Superior temporal gyrus (tissue), 1 donor: ENCODE data around the gene ANO3.

ENCODE experiments used
- DNase-seq: peaks from one replicate; pipeline ENCODE4 v3.0.0-alpha.2; 2016; ENCODE audit errors: extremely low spot score

Gene ANO3

DNA sequence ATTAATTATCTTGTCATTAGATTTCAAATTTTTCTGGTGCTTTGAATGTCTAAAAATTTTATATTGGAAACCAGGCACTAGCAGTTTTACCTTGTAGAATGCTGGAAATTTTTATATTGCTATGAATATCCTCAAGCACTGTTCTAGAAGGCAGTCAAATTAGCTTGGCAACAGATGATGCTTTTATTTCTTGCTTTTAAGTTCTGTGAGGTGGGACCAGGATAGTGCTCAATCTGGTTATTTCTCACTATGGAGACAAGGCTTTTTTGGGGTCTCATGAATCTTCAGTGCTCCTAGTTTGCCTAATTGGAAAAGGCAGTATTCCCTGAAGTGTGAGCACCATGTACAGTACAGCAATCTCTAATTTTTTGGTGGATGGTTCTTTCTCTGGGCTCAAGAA lies 27.1 kb downstream of the ANO3 start:
- no peak for DNase-seq

DNA sequence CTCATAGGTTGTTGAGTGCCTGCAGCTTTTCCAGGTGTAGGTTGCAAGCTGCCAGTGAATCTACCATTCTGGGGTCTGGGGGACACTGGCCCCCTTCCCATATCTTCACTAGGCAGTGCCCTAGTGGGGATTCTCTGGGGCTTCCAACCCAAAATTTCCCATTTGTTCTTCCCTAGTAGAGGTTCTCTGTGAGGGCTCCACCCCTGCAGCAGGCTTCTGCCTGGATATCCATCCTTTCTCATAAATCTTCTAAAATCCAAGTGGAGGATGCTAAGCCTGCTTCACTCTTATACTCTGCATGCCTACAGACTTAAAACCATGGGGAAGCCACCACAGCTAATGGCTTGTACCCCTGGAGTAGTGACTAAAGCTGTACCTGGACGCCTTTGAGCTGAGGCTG lies 33.4 kb downstream of the ANO3 start:
- DNase-seq: no peak

DNA sequence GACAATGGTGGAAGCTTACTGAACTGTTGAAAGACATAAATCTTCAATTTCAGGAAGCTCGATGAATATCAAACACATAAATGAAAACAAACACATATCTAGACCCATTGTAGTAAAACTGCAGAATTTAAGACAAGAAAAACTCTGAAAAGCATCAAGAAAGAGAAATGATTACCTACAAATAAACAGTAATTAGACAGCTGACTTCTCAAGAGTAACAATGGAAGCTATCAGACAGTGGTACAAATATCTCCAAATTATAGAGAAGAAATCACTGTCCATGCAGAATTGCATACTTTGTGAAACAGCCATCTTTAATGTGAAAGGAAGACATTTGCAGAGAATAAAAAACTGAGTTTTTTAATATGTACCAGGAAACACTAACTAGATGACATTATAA lies 45.7 kb downstream of the ANO3 start:
- no peak for DNase-seq

DNA sequence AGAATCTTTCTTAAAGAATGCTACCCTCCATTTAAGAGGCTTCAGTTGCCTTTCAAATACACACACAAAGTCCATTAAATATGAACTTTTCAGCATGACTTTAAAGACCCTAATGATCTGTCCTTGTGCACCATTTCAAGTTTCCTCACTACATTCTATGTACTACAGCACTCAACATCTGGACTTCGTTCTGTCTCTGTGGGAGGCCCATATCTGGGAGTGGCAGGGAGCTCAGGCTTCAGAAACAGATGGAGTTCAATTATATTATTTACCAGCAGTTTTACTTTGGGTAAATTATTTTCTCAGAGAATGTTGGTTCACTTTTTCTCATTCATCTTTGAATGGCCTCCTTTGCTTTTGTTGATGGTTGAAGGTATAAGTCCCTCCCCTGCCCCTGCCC lies 67.4 kb downstream of the ANO3 start:
- no peak for DNase-seq

DNA sequence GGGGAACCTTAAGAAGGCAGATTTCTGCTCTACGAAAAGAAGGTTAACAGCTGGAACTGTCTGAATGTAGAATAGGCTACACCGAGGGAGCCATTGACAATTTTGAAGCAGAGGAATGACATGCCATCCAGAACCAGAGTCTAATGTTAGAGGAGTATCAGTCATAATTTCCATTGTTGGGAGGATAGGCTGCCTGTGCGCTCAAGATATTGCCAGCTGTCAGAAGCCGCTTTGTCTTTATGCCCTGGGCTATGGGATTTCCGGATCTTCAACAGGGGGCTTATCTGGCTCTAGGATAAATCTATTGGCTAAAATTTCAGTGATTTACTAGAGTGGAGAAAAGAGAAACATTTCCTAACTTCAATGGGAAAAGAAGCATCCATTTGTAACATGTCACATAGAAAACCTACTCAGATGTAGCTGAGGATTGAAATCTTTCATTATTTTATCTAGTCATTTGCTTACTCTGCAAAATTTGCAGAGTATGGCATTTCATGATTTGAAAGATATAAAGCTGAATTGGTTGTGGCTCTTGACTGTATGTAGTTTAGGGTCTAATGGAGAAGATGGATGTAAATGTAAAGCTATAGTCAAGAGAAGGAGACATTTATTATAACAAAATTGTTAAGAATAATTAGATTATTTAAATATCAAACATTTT lies 78.9 kb downstream of the ANO3 start:
- no peak for DNase-seq

DNA sequence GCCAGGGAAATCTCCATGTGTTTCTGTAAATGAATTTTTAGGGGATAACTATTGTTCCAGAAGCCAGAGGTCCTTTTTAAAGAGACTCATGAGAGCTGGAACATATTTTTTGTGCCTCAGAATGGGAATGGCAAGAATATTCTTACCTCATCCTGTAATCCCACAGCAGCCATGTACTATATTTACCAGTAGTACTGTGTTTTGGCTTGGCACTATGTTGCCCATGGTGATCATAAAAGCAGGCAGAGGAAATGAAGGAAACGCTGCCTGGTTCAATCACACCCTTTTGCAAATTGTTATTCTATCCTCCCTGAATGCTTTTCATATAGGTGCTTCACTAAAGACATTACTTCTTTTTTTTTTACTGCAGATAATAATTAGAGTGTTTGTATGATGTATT lies 81.0 kb downstream of the ANO3 start:
- no peak for DNase-seq

DNA sequence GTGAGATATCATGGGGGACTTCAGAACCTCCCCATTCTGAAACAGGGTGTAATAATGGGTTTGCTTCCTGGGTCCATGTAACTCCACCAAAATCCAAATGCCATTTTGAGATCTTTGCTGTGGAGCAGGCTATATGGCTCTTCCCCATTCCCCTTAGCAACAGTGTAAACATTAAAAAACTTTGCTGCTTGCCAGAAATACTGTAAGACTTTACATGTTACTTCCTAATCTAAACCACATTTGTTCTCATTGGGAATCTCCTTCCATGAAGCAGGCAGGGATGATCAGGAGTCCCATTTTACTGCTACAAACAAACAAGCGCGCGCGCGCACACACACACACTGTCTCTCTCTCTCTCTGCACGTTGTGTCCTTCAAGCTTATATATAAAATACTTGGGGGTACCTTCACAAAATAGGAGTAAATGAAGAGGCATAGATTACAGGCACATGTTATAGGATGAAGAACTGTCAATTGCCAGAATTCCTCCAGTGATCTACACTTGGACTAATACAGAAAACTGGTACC lies 86.5 kb downstream of the ANO3 start:
- DNase-seq: no peak

DNA sequence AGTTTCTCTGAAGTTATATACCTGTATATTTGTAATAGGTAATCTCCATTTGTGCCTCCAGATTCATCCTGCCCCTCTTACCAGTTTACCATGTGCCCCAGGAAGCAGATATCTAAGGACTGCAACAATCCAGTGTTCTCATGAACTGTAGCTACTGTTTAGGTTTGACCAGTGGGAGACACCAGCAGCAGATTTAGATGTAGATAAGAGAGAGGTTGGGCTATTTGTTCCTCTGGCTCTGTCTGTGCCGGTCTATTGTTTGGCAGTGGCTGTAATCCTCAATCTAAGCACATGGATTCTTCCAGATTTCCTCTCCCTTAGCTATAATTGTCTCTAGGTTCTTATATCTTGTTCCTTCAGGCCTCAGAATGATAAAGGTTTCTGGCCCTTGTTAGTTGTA lies 88.4 kb downstream of the ANO3 start:
- no peak for DNase-seq

DNA sequence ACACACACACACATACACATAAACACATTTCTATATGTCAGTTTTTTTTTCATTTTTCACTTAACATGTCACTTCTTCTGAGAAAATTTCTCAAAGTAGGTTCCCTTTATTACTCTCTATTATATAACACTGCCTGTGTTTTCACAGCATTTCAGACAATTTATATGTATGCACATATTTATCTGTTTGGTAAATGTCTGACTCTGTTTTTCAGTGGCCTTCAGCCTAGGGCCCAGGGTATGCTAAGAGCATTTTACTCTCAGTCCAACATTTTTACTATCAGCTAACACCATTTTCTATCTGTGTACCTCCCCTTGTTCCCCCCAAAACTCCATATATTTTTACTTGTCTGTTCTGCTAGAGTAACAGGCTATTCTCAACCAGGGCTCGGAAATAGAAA lies 92.3 kb downstream of the ANO3 start:
- DNase-seq: no peak

DNA sequence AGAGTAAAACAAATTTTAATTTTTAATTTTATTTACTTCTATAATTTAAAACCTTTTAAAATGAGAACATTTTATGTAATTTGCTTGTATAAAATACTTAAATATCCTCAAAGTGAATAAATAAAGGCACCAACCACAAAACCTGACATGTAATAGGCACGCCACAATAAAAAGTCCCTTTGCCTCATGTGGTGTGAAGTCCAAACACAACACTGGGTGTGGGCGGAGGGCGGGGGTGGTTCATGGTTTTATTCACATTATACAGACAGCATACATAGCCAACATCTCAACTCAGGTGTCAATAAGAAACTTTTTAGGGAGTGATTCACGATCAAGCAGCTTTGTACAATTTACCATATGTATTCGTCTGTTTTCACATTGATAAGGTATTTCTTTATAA lies 107.9 kb downstream of the ANO3 start:
- DNase-seq: no peak

DNA sequence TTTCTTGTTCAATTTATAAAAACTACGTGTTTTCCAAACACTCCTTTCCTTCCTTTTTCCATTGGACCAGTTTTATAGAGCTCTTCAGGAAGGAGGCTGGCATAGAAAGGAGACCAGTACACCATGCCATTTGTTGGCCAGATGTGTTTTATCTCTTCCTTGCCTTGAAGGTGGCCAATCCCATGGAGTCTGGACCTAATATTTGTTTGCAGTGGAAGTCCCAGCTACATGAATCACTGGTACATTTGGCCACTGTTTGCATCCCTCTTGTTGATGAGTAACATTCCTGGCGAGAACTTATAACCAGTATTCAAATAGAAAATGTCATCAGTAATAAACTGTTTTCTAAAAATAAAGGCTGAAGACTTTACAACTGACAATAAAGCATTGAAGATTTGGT lies 110.2 kb downstream of the ANO3 start:
- no peak for DNase-seq

DNA sequence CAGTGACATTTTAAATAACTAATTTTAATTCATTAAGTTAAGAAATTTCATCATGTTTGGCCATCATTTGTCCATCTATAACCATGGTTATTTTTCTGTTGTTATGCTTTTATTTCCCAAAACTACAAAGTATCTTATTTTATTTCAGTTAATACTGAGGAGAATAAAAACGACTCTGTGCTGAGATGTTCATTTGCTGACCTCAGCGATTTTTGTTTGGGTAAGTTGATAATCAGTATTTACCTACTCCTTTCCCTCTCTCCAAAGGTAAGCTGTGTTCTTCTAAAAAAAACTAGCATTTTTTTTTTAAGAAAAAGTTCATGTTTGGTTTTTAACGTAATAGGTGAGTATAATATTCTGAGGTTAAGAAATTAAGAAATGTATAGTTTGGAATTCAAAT lies 111.7 kb downstream of the ANO3 start:
- no peak for DNase-seq

DNA sequence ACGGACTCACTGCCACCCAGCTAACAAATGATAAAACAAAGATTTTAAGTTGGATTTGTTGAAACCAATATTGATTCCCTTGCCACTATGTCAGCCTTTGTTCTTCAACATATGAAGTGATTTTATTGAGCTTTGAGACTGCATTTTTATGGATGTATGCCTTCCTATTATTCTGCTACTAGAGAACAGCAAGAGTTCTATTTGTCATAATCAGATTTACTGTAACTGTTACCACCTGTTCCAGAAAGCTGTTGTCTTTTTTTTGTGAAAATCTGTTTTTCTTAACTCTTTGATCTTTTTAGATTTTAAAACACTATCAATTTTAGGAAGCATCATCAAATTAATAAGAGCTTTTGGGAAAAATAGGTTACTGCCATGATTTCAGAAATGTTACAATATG lies 125.7 kb downstream of the ANO3 start:
- no peak for DNase-seq

DNA sequence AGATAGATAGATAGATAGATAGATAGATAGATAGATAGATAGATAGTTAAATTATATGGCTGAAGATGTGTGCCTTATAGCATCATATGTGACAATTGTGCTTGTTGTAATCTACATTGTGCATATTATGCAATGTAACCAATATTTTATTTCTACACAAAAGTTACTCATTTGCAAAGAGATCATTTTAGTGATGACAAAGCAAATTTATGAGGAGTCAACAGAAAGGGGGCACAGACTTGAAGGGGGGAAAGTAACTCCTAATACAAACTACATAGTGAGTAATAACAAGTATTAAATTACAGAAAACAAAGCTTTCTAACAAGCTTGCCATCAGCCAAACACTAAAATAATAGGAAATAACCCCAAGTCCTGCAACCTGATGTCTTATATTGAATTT lies 133.3 kb downstream of the ANO3 start:
- no peak for DNase-seq

DNA sequence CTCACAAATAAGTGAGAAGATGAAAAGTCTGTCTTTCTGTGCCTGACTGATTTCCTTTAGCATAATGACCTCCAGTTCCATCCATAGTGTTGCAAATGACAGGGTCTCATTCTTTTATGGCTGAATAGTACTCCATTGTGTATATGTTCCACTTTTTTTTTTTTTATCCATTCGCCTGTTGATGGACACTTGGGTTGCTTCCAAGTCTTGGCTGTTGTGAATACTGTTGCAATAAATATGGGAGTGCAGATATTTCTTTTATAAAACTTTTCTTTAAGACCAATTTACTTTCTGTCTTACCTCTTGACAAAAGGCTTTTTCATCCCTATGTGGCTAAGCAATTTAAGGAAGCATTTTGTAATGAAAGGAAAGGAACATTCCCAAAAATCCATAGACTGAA lies 135.6 kb downstream of the ANO3 start:
- DNase-seq: no peak

DNA sequence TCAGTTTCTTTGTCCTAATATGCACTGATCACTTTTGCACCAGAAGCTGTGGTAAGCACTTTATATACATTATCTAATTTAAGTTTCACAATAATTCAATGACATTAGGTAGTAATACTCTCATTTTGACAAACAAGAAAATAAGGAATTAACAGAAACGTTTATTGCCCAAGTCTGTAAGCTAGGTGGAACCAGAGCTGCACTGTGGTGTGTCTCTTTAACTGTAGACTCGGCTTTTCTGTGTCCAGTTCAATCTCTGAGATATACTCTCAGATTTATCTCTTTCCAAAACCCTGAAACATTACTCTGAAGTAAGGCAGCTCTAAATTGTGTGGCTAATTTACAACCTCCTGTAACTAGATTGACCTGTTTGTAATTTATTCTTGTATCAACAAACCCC lies 139.1 kb downstream of the ANO3 start:
- DNase-seq: no peak

DNA sequence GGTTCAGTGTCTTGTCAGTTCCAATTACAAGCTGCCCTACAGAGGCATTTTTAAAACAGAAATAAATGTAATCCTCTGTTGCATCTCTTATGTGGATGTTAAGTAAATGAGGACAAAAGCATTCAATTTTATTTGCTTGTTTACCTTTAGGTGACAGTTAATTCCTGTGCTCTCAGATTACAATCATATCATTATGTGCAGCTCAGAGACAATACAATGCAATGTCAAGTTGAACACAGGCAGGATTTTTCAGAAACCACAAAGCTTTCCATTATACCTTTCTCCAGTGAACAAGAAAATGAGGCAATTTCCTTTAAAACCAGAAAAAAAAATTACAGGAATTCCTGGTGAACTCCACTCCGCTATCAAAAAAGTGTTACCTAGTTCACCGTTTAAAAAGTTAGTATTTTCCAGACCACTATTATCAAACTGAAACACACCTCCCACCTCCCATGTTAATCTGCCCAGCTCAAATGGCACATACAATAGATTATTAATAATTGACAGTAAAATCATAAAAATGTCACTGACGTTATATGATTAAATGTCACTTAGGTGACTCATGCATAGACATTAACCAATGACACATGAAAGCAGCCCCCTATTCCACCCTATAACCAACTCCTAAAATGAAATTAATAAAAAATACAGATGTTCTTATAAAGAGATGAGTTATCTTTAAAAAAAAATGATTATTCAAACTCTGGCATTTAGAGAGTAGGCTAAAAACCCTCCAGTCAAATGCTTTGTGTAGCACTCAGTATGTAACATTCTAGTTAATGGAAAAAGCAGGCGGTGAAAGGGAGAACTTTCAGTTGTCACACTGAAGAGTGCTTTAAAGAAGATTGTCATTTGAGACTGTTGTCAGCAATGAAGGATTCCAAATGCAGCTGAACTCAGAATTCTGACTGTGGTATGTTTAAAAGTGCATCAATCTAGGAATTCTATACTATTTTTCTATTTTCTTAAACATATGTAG lies 141.6 kb downstream of the ANO3 start:
- DNase-seq: no peak

DNA sequence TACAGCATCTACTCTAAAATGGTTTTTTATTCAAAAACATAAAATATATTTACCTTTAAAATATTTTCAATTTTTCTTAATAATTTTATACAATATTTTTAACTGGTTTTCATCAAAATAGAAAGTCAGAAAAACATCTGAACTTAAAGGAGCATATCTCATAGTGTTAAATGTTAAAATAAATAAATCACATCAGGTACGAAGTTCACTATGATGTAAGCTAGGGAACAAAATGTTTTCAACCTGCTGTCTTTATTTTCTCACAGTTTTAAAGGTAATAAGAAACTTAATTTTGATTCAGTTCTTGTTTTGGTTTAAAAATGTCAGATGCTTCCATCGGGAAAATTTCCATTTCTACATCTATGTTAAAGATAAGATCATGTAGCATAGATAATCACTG lies 142.5 kb downstream of the ANO3 start:
- no peak for DNase-seq

DNA sequence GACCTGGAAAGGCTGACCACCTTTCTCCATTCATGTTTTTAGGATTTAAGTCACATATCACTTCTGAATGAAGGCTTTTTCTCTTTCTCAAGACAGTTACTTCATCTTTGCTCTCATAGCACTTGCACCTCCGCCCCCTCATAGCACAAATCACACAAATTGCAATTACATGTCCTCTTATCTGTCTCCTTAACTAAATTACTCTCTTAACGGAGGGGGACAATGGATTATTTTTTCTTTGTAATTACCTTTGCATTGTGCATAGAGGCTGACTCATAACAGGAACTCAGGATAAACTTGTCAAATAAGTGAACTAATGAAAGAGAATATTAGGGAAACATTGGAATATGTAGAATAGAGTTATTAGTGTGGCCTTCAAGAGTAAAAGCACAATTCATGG lies 145.5 kb downstream of the ANO3 start:
- no peak for DNase-seq

DNA sequence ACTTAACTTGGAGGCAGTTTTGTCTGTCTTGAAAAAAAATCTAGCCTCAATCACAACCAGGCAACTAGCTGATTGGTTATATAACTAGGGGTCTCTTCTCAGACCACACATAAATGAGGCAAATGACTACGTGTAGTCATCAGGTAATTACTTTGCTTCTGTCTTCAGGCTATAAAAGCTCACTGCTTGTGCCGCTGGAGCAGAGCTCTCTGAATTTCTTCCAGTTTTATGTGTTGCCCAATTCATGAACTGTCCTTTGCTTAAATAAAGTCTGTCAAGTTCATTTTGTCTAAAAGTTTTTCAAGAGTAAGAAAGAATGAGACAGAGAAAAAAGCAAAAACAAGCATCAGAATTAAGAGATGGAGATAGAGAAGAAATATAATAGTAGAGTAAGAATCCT lies 146.8 kb downstream of the ANO3 start:
- no peak for DNase-seq

DNA sequence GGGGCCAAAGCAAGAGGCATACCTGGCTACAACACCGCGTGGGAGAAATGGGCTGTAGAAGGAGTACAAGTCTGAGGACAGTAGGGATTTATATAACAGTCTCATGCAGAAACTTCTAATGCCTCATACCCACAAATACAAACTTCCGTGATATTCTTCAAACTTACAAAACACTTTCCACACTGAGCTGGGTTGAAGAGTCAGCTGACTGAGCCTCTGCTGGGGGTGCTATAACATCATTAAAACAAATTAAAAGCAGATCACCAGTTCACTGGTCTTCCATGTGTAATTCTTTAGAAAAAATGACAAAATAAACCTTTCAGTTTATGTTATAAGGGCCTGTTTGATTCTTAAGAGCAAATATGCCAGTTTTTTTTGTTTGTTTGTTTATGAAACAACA lies 148.1 kb downstream of the ANO3 start:
- DNase-seq: no peak

DNA sequence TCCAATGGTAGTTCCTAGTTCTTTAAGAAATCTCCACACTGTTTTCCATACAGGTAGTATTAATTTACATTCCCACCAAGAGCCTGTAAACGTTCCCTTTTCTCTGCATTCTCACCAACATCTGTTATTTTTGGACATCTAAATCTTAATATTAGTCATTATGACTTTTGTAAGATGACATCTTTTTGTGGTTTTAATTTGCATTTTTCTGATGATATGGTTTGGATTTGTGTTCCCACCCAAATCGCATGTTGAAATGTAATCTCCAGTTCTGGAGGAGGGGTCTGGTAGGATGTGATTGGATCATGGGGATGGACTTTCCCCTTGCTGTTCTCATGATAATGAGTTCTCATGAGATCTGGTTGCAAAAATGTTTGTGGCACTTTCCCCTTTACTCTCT lies 151.2 kb downstream of the ANO3 start:
- DNase-seq: no peak

DNA sequence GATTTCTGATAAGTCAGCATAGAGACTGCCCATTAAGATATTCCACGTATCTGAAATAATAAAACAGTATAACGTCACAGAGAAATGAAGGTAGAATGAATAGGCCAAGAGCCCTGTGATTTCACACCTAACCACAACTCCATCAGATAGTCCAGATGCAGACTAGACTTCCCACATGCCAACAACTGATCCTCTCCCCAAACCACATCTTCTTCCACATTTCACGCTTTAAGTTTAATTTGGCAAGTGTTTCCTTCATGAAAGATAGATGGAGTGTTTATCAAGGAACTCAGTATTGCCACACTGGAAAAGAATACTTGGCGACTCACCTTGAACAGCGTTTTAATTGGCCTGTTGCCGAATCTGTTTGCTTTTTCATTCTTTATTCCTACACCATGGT lies 158.6 kb downstream of the ANO3 start:
- DNase-seq: no peak
